Rectal smooth muscle tissue (tissue), 1 donor: ENCODE data around the gene PDZRN4.

Experiments
- H3K27ac ChIP-seq: one replicate; pipeline ENCODE4 v1.7.0; 2013; ENCODE audit warnings: low read depth, low read length, inconsistent platforms
- H3K27me3 ChIP-seq: one replicate; pipeline ENCODE4 v1.7.0; 2013; ENCODE audit warnings: low read length; ENCODE audit not compliant: control insufficient read depth, insufficient read depth
- H3K36me3 ChIP-seq: one replicate; pipeline ENCODE4 v1.7.0; 2013; ENCODE audit warnings: low read length; ENCODE audit not compliant: control insufficient read depth, insufficient read depth
- H3K4me1 ChIP-seq: one replicate; pipeline ENCODE4 v1.7.0; 2013; ENCODE audit warnings: low read length; ENCODE audit not compliant: control insufficient read depth, insufficient read depth
- H3K4me3 ChIP-seq: one replicate; pipeline ENCODE4 v1.7.0; 2013; ENCODE audit warnings: low read length
- H3K9ac ChIP-seq: one replicate; pipeline ENCODE4 v1.7.0; 2013; ENCODE audit warnings: low read length

Gene PDZRN4

DNA sequence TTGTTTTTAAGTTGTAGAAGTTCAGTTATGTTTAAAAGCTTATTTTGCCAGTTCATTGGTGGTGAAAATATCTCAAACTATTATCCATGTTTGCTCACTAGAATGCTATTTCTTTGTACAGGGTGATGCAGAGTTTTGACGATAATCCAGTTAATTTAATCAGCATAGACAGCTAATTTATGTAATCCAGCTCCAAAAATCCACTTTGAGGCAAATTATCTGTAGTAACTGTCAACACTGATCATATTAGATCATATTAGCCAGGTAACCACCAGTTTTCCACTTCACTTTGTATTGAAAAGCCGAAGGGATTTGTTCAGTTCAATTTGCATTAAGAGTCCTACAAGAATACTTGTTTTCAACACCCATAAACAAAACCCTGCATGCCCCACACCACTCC, 378.6 kb downstream of the PDZRN4 start:
- H3K36me3 ChIP-seq = no peaks in the 10 kb centered on the region
- no peak overlapping the region for H3K4me3 ChIP-seq
- no peaks in the 10 kb centered on the region for H3K27me3 ChIP-seq
- no peak overlapping the region for H3K27ac ChIP-seq
- H3K4me1 ChIP-seq = no peaks in the 10 kb centered on the region
- no peak overlapping the region for H3K9ac ChIP-seq

GRCh38 chr12:41573445-41573844, 385.3 kb downstream of the PDZRN4 start:
- H3K4me1 ChIP-seq = no peaks in the 10 kb centered on the region

DNA sequence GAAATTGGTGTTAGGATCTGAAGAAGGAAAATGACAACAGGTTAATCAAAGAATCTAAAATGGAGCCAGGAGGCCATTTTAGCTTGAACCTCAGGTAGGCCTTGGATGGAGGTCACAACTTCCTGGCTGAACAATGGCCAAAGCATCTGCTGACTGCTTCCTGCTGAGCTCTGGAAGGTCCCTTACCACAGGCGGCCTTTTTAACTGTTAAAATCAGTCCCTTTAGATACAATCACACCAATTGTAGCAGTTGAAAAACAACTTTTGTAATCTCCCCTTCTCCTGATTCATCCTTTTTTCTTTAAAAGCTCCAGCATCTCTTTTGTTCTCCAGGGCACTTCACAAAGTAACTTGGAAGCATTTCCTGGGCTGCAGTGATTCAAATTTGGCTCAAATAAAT, 388.8 kb downstream of the PDZRN4 start:
- H3K4me1 ChIP-seq = no peaks in the 10 kb centered on the region
- no peak overlapping the region for H3K4me3 ChIP-seq
- H3K36me3 ChIP-seq = no peaks in the 10 kb centered on the region
- no peak overlapping the region for H3K27ac ChIP-seq
- no peak overlapping the region for H3K9ac ChIP-seq
- no peaks in the 10 kb centered on the region for H3K27me3 ChIP-seq

More at GRCh38 chr12:41573445-41573844, 385.3 kb downstream of the PDZRN4 start:
- H3K9ac ChIP-seq = no peak overlapping the region
- H3K27me3 ChIP-seq = no peaks in the 10 kb centered on the region
- H3K27ac ChIP-seq = no peak overlapping the region
- H3K36me3 ChIP-seq = no peaks in the 10 kb centered on the region
- no peak overlapping the region for H3K4me3 ChIP-seq

DNA sequence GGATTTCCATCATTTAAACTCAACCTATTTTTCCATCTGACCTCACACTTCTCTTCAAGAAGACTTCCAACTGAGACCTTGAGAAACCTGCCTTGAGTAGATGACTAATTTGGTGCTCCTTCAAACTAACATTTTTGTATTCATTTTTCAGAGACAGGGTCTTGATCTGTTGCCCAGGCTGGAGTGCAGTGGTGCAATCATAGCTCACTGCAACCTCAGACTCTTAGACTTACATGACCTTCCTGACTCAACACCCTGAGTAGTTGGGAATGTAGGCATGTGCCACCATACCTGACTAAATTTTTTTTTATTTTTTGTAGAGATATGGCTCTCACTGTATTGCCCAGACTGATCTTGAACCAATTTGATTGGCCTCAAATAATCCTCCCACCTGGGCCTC, 389.9 kb downstream of the PDZRN4 start:
- no peak overlapping the region for H3K9ac ChIP-seq
- no peaks in the 10 kb centered on the region for H3K36me3 ChIP-seq
- no peak overlapping the region for H3K4me3 ChIP-seq
- H3K27me3 ChIP-seq = no peaks in the 10 kb centered on the region
- no peaks in the 10 kb centered on the region for H3K4me1 ChIP-seq
- H3K27ac ChIP-seq = no peak overlapping the region

GRCh38 chr12:41585784-41586183, 397.7 kb downstream of the PDZRN4 start:
- Histone ChIP-seq H3K27ac (no peak overlapping the region), H3K9ac (no peak overlapping the region), H3K27me3 (no peaks in the 10 kb centered on the region), H3K4me3 (no peak overlapping the region), H3K4me1 (no peaks in the 10 kb centered on the region), H3K36me3 (no peaks in the 10 kb centered on the region)

DNA sequence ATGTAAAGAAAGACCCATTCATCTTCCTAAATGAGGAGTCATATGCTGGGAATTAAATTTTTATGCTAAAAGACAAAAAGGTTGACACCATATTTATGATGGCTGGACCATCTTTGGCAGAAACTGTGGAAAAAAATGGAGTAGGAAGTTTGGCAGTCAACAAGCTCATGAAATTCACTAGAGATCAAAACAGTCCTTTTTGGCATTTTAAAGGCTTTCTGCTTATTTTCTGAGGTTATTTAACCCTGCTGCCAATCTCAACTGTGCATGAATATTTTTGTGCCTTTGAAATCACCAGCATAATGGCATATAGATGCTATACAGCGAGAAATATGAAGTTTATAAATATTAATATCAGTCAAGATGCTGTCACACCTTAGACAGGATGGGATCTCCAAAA, 399.5 kb downstream of the PDZRN4 start:
- H3K27ac ChIP-seq = no peak overlapping the region
- no peak overlapping the region for H3K4me3 ChIP-seq
- H3K9ac ChIP-seq = no peak overlapping the region
- no peaks in the 10 kb centered on the region for H3K36me3 ChIP-seq
- H3K4me1 ChIP-seq = no peaks in the 10 kb centered on the region
- H3K27me3 ChIP-seq = no peaks in the 10 kb centered on the region

DNA sequence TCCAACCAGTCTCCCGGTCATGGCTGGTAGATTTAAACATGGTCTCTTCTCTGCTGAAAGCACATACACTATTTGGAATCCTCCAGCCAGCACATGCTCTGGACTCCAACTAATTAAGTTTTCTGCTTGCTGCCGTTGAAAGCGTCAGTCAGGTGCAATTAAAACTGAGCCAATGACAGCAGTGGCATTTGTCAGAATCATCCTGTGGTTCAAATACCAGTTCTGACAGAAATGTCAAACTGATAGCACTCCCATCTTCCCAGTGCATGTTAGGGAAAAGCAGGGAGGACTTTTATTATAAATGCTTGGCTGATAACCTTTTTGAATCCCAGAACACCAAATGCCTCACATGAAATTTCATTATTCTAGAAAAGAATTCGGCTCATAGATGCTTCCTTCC, 401.8 kb downstream of the PDZRN4 start:
- Histone ChIP-seq H3K27me3 (no peaks in the 10 kb centered on the region), H3K9ac (no peak overlapping the region), H3K27ac (no peak overlapping the region), H3K36me3 (no peaks in the 10 kb centered on the region), H3K4me3 (no peak overlapping the region), H3K4me1 (no peaks in the 10 kb centered on the region)

GRCh38 chr12:41596190-41596589, 408.1 kb downstream of the PDZRN4 start:
- H3K27me3 ChIP-seq = no peaks in the 10 kb centered on the region
- H3K4me1 ChIP-seq = no peaks in the 10 kb centered on the region
- H3K27ac ChIP-seq = no peak overlapping the region
- no peak overlapping the region for H3K9ac ChIP-seq
- no peak overlapping the region for H3K4me3 ChIP-seq
- no peaks in the 10 kb centered on the region for H3K36me3 ChIP-seq

DNA sequence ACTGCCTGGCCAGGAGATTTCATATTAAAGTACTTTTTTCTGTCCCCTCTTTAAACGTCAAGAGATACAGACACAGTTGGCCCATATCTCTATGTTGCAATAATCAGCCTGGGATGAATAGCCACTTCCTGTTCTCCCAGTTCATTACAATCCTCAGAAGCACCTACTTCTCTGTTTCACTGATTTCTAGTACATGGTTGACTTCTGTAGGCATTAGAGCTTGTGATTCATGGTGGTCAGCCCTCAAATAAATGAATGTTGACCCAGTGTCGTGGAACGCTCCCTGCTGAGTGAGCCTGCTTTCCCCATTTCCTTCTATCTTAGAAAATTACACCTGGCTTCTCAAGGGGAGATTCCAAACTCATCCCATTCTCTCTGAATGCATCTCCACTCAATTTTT, 416.7 kb downstream of the PDZRN4 start:
- Histone ChIP-seq H3K36me3 (no peaks in the 10 kb centered on the region), H3K9ac (no peak overlapping the region), H3K4me1 (no peaks in the 10 kb centered on the region), H3K27ac (no peak overlapping the region), H3K27me3 (no peaks in the 10 kb centered on the region), H3K4me3 (no peak overlapping the region)

DNA sequence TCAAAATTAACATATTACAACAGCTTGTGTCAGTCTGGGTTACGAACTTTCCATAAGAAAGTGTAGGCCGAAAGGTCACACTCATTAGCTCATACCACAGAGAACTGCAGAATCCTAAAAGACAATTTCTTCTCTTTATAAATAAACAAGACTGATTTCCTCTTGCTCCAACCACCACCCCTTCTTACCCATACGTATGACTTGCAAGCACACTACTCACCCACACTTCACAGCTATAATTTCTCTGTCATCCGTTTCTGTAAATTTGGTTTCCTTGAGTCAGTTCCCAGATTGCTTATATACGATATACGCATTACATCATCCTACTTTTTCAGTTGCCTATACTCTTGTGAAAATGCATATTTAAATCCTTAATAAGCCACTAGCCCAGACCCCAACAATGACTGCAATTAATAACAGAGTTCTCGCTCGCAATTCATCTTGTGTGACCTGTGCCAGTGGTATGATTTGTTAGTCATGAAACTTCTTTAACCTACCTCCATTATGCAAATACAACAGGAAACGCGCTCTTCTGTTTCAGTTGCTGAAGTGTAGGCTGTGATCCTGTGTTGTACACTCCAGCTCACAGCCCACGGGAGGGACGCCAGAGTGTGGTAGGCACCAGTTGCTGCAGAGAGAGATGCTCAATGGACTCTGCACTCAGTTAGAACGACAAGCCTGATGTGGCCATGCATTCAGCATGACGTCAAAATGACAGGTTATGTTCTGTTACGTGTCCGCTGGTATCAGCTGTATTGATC, 417.6 kb downstream of the PDZRN4 start:
- H3K4me1 ChIP-seq = no peaks in the 10 kb centered on the region
- H3K27me3 ChIP-seq = no peaks in the 10 kb centered on the region
- H3K27ac ChIP-seq = no peak overlapping the region
- H3K9ac ChIP-seq = no peak overlapping the region
- no peaks in the 10 kb centered on the region for H3K36me3 ChIP-seq
- no peak overlapping the region for H3K4me3 ChIP-seq

- Histone ChIP-seq H3K27me3 (no peaks in the 10 kb centered on the region), H3K36me3 (no peaks in the 10 kb centered on the region), H3K4me3 (no peak overlapping the region), H3K27ac (no peak overlapping the region), H3K9ac (no peak overlapping the region), H3K4me1 (no peaks in the 10 kb centered on the region)
Observed at GRCh38 chr12:41606468-41607445, 418.6 kb downstream of the PDZRN4 start.

DNA sequence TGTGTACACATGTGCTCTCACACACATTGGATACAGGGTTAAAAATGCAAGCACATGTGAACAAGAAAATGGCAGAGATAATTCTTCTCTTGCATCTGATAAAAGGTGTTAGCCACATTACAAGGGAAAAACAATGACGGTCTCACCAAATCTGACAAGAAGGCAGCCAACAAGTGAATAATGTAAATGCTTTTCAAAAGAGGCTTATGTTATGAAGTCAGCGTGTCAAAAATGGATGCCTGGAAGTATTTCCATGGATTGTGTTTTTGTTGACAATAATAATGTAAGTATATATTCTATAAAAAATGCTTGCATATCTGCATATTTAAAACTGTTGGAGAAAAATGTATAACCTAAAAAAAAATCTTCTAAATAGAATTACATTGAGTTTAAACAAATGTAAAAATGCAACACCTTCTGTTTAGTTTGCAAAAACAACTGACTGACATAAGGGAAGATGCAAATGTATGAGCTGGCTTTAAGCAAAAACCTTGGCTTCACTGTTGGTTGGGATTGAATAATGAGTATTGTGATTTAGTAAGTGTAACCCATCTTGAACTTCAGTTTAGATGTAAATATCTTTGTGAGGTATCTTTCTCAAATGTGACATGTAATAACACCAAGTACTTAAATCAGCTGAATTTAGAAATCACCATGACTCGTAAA, 424.9 kb downstream of the PDZRN4 start:
- Histone ChIP-seq H3K27me3 (no peaks in the 10 kb centered on the region), H3K36me3 (no peaks in the 10 kb centered on the region), H3K27ac (no peak overlapping the region), H3K4me1 (no peaks in the 10 kb centered on the region), H3K4me3 (no peak overlapping the region), H3K9ac (no peak overlapping the region)
